ENCODE results near the gene C17orf107.

GRCh38 chr17:4893721-4894560 lies 5.4 kb upstream of the C17orf107 start:
- TF ChIP-seq CTCF (IDR thresholded peaks at IDR 0.05; ENCODE audit: poor library complexity, severe bottlenecking) (no peak), POLR2AphosphoS5 (IDR thresholded peaks at IDR 0.05) (no peak), EP300 (conservative IDR thresholded peaks at IDR 0.05; ENCODE audit: poor library complexity, severe bottlenecking) (no peak), MXI1 (conservative IDR thresholded peaks at IDR 0.05; ENCODE audit: poor library complexity, severe bottlenecking) (no peak), RAD21 (conservative IDR thresholded peaks at IDR 0.05) (no peak), EZH2 (IDR thresholded peaks at IDR 0.05; ENCODE audit: borderline replicate concordance, insufficient read depth, low read length, poor library complexity, severe bottlenecking) (no peak), SMC3 (conservative IDR thresholded peaks at IDR 0.05; ENCODE audit: poor library complexity) (no peak)
- TF ChIP-seq, protein P1, sequence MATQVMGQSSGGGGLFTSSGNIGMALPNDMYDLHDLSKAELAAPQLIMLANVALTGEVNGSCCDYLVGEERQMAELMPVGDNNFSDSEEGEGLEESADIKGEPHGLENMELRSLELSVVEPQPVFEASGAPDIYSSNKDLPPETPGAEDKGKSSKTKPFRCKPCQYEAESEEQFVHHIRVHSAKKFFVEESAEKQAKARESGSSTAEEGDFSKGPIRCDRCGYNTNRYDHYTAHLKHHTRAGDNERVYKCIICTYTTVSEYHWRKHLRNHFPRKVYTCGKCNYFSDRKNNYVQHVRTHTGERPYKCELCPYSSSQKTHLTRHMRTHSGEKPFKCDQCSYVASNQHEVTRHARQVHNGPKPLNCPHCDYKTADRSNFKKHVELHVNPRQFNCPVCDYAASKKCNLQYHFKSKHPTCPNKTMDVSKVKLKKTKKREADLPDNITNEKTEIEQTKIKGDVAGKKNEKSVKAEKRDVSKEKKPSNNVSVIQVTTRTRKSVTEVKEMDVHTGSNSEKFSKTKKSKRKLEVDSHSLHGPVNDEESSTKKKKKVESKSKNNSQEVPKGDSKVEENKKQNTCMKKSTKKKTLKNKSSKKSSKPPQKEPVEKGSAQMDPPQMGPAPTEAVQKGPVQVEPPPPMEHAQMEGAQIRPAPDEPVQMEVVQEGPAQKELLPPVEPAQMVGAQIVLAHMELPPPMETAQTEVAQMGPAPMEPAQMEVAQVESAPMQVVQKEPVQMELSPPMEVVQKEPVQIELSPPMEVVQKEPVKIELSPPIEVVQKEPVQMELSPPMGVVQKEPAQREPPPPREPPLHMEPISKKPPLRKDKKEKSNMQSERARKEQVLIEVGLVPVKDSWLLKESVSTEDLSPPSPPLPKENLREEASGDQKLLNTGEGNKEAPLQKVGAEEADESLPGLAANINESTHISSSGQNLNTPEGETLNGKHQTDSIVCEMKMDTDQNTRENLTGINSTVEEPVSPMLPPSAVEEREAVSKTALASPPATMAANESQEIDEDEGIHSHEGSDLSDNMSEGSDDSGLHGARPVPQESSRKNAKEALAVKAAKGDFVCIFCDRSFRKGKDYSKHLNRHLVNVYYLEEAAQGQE (IDR thresholded peaks at IDR 0.05; ENCODE audit: borderline replicate concordance): no peak

Data from neural cell (in vitro differentiated cells).